Measurements from ENCODE around the gene FSTL4. TPM values are rescaled to one million over a fixed set of nuclear protein-coding genes. Genes with fewer than 3 reads are reported as not detected.

Gene FSTL4
- total and polyA plus RNA-seq, 4 donors, result 0.02 to 0.18 TPM; not detected in 2

DNA sequence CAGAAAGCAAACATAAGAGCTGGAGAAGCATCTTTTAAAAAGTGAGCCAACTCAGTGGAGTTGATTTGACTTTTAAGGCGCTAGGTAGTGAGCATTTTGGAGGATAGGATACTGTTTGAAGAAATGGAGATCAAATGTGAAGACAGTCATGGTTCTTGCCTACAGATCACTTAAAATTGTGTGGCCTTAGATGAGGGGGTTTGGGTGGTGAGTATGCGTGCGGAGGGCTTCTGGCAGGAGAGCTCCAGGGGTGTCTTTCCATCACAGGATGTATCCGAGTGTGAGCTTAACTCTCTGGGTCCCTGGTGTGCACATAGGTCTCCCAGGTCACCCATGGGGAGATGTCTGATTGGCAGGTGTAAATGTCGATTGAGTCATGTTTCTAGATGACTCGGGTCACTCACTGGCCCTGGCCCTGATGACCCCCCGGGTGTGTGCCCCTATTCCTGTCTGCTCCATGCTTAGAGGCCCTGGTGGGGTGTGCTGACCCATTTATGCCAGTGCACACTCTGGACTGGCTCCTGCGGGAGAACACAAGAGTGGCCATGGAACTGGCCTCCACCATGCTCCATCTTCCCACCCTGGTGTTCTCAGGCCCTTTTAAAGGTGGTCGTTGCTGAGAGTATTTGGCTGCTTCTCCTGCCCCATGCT, 274.4 kb downstream of the FSTL4 start:
- DNase-seq (ENCODE audit: low spot score), result no peak
- Histone ChIP-seq H3K9me3 (ENCODE audit: control insufficient read depth in 4 of 4, low read length in 3 of 4) (no peaks in the 10 kb centered on the region), H3K27me3 (ENCODE audit: control insufficient read depth in 4 of 4, insufficient read depth in 4 of 4, low read length in 3 of 4) (no peaks in the 10 kb centered on the region), H3K36me3 (ENCODE audit: control insufficient read depth in 4 of 4, insufficient read depth in 3 of 4, low read depth in 1 of 4, low read length in 3 of 4) (no peaks in the 10 kb centered on the region), H3K4me3 (ENCODE audit: low read depth in 1 of 3, low read length in 3 of 3) (no peak overlapping the region), H3K4me1 (ENCODE audit: control insufficient read depth in 4 of 4, insufficient read depth in 4 of 4, low read length in 3 of 4) (no peaks in the 10 kb centered on the region), H3K9ac (ENCODE audit: low read depth in 1 of 2, low read length in 2 of 2) (no peak overlapping the region), H3K27ac (ENCODE audit: low read depth in 1 of 2, low read length in 2 of 2) (no peak overlapping the region)
- TF ChIP-seq FOXA2 (IDR thresholded peaks at IDR 0.05), result no peak
- TF ChIP-seq, protein P1, sequence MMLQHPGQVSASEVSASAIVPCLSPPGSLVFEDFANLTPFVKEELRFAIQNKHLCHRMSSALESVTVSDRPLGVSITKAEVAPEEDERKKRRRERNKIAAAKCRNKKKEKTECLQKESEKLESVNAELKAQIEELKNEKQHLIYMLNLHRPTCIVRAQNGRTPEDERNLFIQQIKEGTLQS (IDR thresholded peaks at IDR 0.05), result no peak
- TF ChIP-seq HNF4G (IDR thresholded peaks at IDR 0.05), result no peak
- TF ChIP-seq, protein P2, sequence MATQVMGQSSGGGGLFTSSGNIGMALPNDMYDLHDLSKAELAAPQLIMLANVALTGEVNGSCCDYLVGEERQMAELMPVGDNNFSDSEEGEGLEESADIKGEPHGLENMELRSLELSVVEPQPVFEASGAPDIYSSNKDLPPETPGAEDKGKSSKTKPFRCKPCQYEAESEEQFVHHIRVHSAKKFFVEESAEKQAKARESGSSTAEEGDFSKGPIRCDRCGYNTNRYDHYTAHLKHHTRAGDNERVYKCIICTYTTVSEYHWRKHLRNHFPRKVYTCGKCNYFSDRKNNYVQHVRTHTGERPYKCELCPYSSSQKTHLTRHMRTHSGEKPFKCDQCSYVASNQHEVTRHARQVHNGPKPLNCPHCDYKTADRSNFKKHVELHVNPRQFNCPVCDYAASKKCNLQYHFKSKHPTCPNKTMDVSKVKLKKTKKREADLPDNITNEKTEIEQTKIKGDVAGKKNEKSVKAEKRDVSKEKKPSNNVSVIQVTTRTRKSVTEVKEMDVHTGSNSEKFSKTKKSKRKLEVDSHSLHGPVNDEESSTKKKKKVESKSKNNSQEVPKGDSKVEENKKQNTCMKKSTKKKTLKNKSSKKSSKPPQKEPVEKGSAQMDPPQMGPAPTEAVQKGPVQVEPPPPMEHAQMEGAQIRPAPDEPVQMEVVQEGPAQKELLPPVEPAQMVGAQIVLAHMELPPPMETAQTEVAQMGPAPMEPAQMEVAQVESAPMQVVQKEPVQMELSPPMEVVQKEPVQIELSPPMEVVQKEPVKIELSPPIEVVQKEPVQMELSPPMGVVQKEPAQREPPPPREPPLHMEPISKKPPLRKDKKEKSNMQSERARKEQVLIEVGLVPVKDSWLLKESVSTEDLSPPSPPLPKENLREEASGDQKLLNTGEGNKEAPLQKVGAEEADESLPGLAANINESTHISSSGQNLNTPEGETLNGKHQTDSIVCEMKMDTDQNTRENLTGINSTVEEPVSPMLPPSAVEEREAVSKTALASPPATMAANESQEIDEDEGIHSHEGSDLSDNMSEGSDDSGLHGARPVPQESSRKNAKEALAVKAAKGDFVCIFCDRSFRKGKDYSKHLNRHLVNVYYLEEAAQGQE (IDR thresholded peaks at IDR 0.05), result no peak
- TF ChIP-seq, protein P3, sequence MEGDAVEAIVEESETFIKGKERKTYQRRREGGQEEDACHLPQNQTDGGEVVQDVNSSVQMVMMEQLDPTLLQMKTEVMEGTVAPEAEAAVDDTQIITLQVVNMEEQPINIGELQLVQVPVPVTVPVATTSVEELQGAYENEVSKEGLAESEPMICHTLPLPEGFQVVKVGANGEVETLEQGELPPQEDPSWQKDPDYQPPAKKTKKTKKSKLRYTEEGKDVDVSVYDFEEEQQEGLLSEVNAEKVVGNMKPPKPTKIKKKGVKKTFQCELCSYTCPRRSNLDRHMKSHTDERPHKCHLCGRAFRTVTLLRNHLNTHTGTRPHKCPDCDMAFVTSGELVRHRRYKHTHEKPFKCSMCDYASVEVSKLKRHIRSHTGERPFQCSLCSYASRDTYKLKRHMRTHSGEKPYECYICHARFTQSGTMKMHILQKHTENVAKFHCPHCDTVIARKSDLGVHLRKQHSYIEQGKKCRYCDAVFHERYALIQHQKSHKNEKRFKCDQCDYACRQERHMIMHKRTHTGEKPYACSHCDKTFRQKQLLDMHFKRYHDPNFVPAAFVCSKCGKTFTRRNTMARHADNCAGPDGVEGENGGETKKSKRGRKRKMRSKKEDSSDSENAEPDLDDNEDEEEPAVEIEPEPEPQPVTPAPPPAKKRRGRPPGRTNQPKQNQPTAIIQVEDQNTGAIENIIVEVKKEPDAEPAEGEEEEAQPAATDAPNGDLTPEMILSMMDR (IDR thresholded peaks at IDR 0.05; ENCODE audit: low read depth, low read length, missing input control), result no peak
- TF ChIP-seq TAF1 (conservative IDR thresholded peaks at IDR 0.05), result no peak
- TF ChIP-seq JUND (IDR thresholded peaks at IDR 0.05), result no peak
- TF ChIP-seq, protein P4, sequence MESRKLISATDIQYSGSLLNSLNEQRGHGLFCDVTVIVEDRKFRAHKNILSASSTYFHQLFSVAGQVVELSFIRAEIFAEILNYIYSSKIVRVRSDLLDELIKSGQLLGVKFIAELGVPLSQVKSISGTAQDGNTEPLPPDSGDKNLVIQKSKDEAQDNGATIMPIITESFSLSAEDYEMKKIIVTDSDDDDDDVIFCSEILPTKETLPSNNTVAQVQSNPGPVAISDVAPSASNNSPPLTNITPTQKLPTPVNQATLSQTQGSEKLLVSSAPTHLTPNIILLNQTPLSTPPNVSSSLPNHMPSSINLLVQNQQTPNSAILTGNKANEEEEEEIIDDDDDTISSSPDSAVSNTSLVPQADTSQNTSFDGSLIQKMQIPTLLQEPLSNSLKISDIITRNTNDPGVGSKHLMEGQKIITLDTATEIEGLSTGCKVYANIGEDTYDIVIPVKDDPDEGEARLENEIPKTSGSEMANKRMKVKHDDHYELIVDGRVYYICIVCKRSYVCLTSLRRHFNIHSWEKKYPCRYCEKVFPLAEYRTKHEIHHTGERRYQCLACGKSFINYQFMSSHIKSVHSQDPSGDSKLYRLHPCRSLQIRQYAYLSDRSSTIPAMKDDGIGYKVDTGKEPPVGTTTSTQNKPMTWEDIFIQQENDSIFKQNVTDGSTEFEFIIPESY (IDR thresholded peaks at IDR 0.05), result no peak
- TF ChIP-seq RXRA (IDR thresholded peaks at IDR 0.05), result no peak
- TF ChIP-seq GABPA (IDR thresholded peaks at IDR 0.05 in 1 of 2, conservative IDR thresholded peaks at IDR 0.05 in 1 of 2), result no peak
- no peak for TF ChIP-seq NR2F2 (IDR thresholded peaks at IDR 0.05)
- TF ChIP-seq HNF4A (conservative IDR thresholded peaks at IDR 0.05), result no peak
- 93% methylated on average over 9 of the region's 9 CpGs for WGBS

DNA sequence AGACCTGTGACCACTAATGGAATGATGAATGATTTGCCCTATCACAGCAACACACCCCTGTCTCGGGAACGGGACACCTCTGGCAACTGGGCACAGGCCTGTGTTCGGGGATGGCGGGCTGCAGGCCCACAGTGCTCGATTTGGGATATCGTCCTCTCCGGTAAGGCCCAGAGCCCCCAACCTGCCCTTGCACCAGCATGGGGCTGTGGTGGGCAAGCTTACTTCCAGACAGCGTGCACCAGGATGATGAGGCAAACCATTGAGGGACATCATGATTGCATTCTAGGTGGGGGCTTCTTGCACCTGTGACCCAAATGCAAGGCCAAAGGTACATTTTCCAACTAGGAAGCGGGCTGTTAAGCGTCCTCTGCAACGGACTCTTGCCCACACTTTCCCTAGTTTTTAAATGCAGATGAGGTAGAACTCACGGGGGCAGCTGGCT, 275.4 kb downstream of the FSTL4 start:
- H3K4me1 ChIP-seq (ENCODE audit: control insufficient read depth in 4 of 4, insufficient read depth in 4 of 4, low read length in 3 of 4), result no peaks in the 10 kb centered on the region
- DNase-seq (ENCODE audit: low spot score), result no peak
- no peaks in the 10 kb centered on the region for H3K36me3 ChIP-seq (ENCODE audit: control insufficient read depth in 4 of 4, insufficient read depth in 3 of 4, low read depth in 1 of 4, low read length in 3 of 4)
- no peak overlapping the region for H3K9ac ChIP-seq (ENCODE audit: low read depth in 1 of 2, low read length in 2 of 2)
- WGBS, result 96% methylated on average over 12 of the region's 12 CpGs
- no peak for TF ChIP-seq FOXA2 (IDR thresholded peaks at IDR 0.05)
- no peak for TF ChIP-seq NR2F2 (IDR thresholded peaks at IDR 0.05)
- no peak for TF ChIP-seq FOXA1 (IDR thresholded peaks at IDR 0.05)
- TF ChIP-seq HNF4A (conservative IDR thresholded peaks at IDR 0.05), result no peak
- TF ChIP-seq, protein P4 (IDR thresholded peaks at IDR 0.05), result no peak
- TF ChIP-seq EGR1 (IDR thresholded peaks at IDR 0.05; ENCODE audit: low read depth in 2 of 2), result no peak
- no peak for TF ChIP-seq JUND (IDR thresholded peaks at IDR 0.05)
- no peak for TF ChIP-seq RAD21 (IDR thresholded peaks at IDR 0.05)
- TF ChIP-seq SP1 (IDR thresholded peaks at IDR 0.05), result no peak
- no peak for TF ChIP-seq RXRA (IDR thresholded peaks at IDR 0.05)
- no peaks in the 10 kb centered on the region for H3K9me3 ChIP-seq (ENCODE audit: control insufficient read depth in 4 of 4, low read length in 3 of 4)
- no peaks in the 10 kb centered on the region for H3K27me3 ChIP-seq (ENCODE audit: control insufficient read depth in 4 of 4, insufficient read depth in 4 of 4, low read length in 3 of 4)
- no peak overlapping the region for H3K27ac ChIP-seq (ENCODE audit: low read depth in 1 of 2, low read length in 2 of 2)
- no peak overlapping the region for H3K4me3 ChIP-seq (ENCODE audit: low read depth in 1 of 3, low read length in 3 of 3)

Data from liver (tissue), 9 donors.